HEK293T (cell line): Measurements from ENCODE around the gene FOXA1.

ENCODE experiments used
- FOXA1 ChIP-seq: fragments of 450-650 bp; IDR thresholded peaks from 2 replicates; pipeline ENCODE4 v1.6.1; 2016; ENCODE audit warnings: mild to moderate bottlenecking
- FOXK2 ChIP-seq: fragments of 450-650 bp; IDR thresholded peaks from 2 replicates; pipeline ENCODE4 v1.6.1; 2016; ENCODE audit warnings: mild to moderate bottlenecking
- HDGF ChIP-seq: fragments of 450-650 bp; IDR thresholded peaks from 2 replicates; pipeline ENCODE4 v1.6.1; 2017; ENCODE audit warnings: antibody characterized with exemption, borderline replicate concordance

- TF ChIP-seq FOXK2 (no peak), HDGF (no peak), FOXA1 (no peak)
These were observed 23.5 kb upstream of the FOXA1 start for GRCh38 chr14:37618498-37619028.
